Thyroid gland (tissue), 4 donors: ENCODE data around the gene PET117. TPM values are rescaled to one million over a fixed set of nuclear protein-coding genes. Genes with fewer than 3 reads are reported as not detected.
"Not testable (repeated sequence)": the region's sequence is repeated elsewhere in the genome, so short reads cannot be mapped to it uniquely, and the experiment has no call there.

Experiments
- DNase-seq, 2 donors: peaks; one replicate each; pipeline ENCODE4 v3.0.0-alpha.2; 2019
- H3K27ac ChIP-seq, 3 donors: fragments of 200-600 bp; sonication (generic); 1 replicate in 2 of 3; 2 replicates in 1 of 3; pipeline ENCODE4 v1.5.1; 2016 to 2019; ENCODE audit warnings: mild to moderate bottlenecking in 1 of 3, moderate library complexity in 1 of 3
- H3K27me3 ChIP-seq: fragments of 200-600 bp; sonication (generic); one replicate; pipeline ENCODE4 v1.5.1; 2019
- H3K36me3 ChIP-seq, 2 donors: fragments of 200-600 bp; sonication (generic); one replicate each; pipeline ENCODE4 v1.5.1; 2016 to 2019
- H3K4me1 ChIP-seq, 2 donors: fragments of 200-600 bp; sonication (generic); one replicate each; pipeline ENCODE4 v1.5.1; 2017 to 2019
- H3K4me3 ChIP-seq, 3 donors: fragments of 200-600 bp; sonication (generic); replicated peaks in 1 of 3; 1 replicate in 2 of 3; 2 replicates in 1 of 3; pipeline ENCODE4 v1.5.1; 2016; ENCODE audit warnings: mild to moderate bottlenecking in 1 of 3
- H3K9me3 ChIP-seq: fragments of 200-600 bp; sonication (generic); one replicate; pipeline ENCODE4 v1.5.1; 2017
- CTCF ChIP-seq, 6 experiments: fragments of 200-600 bp in 3 of 6; fragments of 450-650 bp in 3 of 6; sonication (generic) in 3 of 6; IDR thresholded peaks; one replicate each; pipeline ENCODE4 v1.5.1; 2016 to 2019; ENCODE audit warnings: antibody characterized with exemption in 6 of 6, mild to moderate bottlenecking in 2 of 6, inconsistent platforms in 1 of 6, moderate library complexity in 1 of 6
- POLR2A ChIP-seq, 2 donors: fragments of 450-650 bp; IDR thresholded peaks; one replicate each; pipeline ENCODE4 v1.6.1; 2017; ENCODE audit warnings: antibody characterized with exemption in 2 of 2, mild to moderate bottlenecking in 2 of 2, moderate library complexity in 1 of 2
- WGBS, 2 donors: methylation state at CpG; one replicate each; pipeline ENCODE4 v1.1.5; 2017; 5-methylcytosine and 5-hydroxymethylcytosine counted together
- intact Hi-C: fragments of 100-400 bp; cut with DNase I; formaldehyde crosslinking; loops from one replicate; pipeline ENCODE4 v1.15.1; 2023
- total RNA-seq, 4 donors: library from RNA; depleted of rRNA; stranded (reverse); fragments of >200 nt; gene quantifications; one replicate each; pipeline ENCODE4 v1.2.3, GENCODE V29; 2016

The PET117 gene
- total RNA-seq, 4 donors from 2014 or later, result 9.8 to 21.1 (median 19.7) TPM

- H3K4me1 ChIP-seq, result no peaks in the 10 kb centered on the region
- H3K36me3 ChIP-seq, result no peaks in the 10 kb centered on the region
- H3K27me3 ChIP-seq, result no peaks in the 10 kb centered on the region
- no peaks in the 10 kb centered on the region for H3K9me3 ChIP-seq
- intact Hi-C loops, result no loop called here
- TF ChIP-seq CTCF (IDR thresholded peaks at IDR 0.05) (no peak), POLR2A (IDR thresholded peaks at IDR 0.05) (no peak)
- H3K27ac ChIP-seq, result no peak overlapping the region
- no peak for DNase-seq
- WGBS, 2 donors, result 87 to 95% methylated on average over 8 of the region's 8 CpGs
- no peak overlapping the region for H3K4me3 ChIP-seq
Measured at GRCh38 chr20:18092890-18093289, 44.8 kb upstream of the PET117 start.

GRCh38 chr20:18093388-18093787 lies 44.3 kb upstream of the PET117 start:
- Histone ChIP-seq H3K4me1 (no peaks in the 10 kb centered on the region), H3K27ac (no peak overlapping the region), H3K4me3 (no peak overlapping the region), H3K36me3 (no peaks in the 10 kb centered on the region), H3K9me3 (no peaks in the 10 kb centered on the region), H3K27me3 (no peaks in the 10 kb centered on the region)
- no peak for DNase-seq
- 76 to 77% methylated on average over 10 of the region's 10 CpGs for WGBS, 2 donors
- intact Hi-C loops, result no loop called here
- TF ChIP-seq POLR2A (IDR thresholded peaks at IDR 0.05), result no peak
- TF ChIP-seq CTCF (IDR thresholded peaks at IDR 0.05), result no peak

DNA sequence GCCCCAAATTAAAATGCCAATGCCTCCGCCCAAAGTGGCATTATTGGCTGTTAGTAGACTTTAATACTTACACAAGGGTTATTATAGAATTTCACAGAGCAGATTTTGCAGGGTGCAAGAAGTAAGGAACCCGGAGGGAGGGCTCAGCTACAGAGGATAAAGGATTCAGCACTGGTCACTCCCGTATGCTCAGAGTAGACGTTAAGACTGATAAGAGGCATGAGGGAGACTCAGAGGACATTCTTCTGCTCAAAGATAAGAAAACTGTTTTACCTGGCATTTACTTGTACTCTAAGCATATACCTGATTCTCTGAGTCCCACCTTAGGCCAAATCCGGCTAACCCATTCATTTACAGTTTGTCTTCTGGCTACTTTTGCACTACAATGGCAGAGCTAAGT lies 43.5 kb upstream of the PET117 start:
- H3K4me3 ChIP-seq, result no peak overlapping the region
- 69 to 77% methylated on average over 5 of the region's 5 CpGs for WGBS, 2 donors

DNA sequence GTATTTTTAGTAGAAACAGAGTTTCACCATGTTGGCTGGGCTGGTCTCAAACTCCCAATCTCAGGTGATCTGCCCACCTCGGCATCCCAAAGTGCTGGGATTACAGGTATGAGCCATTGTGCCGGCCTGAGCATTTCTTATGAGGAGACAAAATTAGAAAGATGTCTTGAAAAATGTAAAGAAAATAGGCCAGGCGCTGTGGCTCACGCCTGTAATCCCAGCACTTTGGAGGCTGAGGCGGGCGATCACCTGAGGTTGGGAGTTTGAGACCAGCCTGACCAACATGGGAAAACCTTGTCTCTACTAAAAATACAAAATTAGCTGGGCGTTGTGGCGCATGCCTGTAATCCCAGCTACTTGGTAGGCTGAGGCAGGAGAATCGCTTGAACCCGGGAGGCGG lies 37.1 kb upstream of the PET117 start:
- 93 to 94% methylated on average over 11 of the region's 11 CpGs for WGBS, 2 donors
- H3K36me3 ChIP-seq, intact Hi-C loops, H3K9me3 ChIP-seq, DNase-seq, H3K4me3 ChIP-seq, H3K27me3 ChIP-seq, H3K4me1 ChIP-seq, H3K27ac ChIP-seq: not testable (repeated sequence)

More for the DNA sequence above, 43.5 kb upstream of the PET117 start:
- H3K27me3 ChIP-seq, result no peaks in the 10 kb centered on the region
- no peaks in the 10 kb centered on the region for H3K9me3 ChIP-seq
- no peaks in the 10 kb centered on the region for H3K4me1 ChIP-seq
- DNase-seq, result no peak
- intact Hi-C loops, result no loop called here
- no peak overlapping the region for H3K27ac ChIP-seq
- no peak for TF ChIP-seq CTCF (IDR thresholded peaks at IDR 0.05)
- no peak for TF ChIP-seq POLR2A (IDR thresholded peaks at IDR 0.05)
- H3K36me3 ChIP-seq, result no peaks in the 10 kb centered on the region

DNA sequence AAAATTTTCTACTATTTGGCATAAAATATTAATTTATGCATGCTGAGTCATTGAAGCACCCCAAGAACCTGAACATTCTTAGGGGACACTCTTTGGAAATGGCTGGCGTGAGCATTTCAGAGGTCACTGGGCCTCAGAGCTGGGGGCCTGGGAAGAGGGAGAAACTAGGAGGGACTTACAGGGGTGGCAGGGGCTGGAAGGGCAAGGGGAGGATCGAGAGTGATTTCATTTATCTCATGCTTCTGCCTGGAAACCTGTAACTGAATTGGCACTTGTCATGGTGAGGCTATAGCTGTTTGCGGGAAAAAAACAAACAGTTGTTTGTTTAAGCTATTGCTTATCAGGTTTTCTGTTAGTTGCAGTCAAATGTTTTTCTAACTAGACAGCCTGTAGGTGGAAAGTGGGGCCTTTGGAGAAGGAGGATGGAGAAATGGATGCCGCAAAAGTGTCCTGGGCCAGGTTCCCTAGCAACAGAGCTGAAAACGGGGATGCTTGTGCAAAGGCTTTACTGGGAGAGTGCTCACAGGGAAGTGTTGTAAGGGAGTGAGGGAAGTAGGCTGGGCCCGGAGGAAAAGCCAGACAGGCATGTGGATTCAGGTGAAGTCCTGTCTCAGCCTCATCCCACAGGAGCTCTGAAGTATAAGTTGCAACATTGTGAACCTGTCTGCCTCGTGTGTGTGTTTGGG lies 36.4 kb upstream of the PET117 start:
- no peak for TF ChIP-seq CTCF (IDR thresholded peaks at IDR 0.05)
- TF ChIP-seq POLR2A (IDR thresholded peaks at IDR 0.05), result no peak
- H3K4me3 ChIP-seq, result no peak overlapping the region
- no peaks in the 10 kb centered on the region for H3K27me3 ChIP-seq
- intact Hi-C loops, result no loop called here
- no peaks in the 10 kb centered on the region for H3K4me1 ChIP-seq
- WGBS, 2 donors, result 41 to 43% methylated on average over 7 of the region's 7 CpGs
- H3K36me3 ChIP-seq, result no peaks in the 10 kb centered on the region
- no peak overlapping the region for H3K27ac ChIP-seq
- DNase-seq, result no peak
- no peaks in the 10 kb centered on the region for H3K9me3 ChIP-seq
